ENCODE data around the gene HHLA2. TPM values are rescaled to one million over a fixed set of nuclear protein-coding genes. Genes with fewer than 3 reads are reported as not detected.
"Not testable (repeated sequence)": the region's sequence is repeated elsewhere in the genome, so short reads cannot be mapped to it uniquely, and the experiment has no call there.

The HHLA2 gene
- total and polyA plus RNA-seq, 11 donors = 0.08 TPM; not detected in 10

DNA sequence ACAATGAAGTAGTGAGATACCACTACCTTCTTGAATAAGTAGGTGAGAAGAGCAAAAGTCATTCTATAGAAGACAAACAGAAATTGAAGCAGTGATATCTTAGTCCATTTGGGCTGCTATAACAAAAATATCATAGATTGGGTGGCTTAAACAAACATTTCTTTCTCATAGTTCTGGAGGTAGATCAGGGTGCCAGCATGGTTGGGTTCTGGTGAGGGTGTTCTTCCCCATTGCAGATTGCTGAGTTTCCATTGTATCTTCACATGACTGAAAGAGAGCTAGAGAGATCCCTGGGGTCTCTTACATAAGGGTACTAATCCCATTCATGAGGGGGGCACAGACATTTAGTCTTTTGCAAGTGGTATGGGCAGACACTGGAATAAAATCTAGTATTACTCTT, 41.2 kb upstream of the HHLA2 start:
- H3K4me3 ChIP-seq = no peak overlapping the region
- H3K27ac ChIP-seq = no peak overlapping the region
- H3K9me3 ChIP-seq = no peaks in the 10 kb centered on the region
- intact Hi-C loops (cut with DNase I) = no loop called here
- TF ChIP-seq, protein P1, sequence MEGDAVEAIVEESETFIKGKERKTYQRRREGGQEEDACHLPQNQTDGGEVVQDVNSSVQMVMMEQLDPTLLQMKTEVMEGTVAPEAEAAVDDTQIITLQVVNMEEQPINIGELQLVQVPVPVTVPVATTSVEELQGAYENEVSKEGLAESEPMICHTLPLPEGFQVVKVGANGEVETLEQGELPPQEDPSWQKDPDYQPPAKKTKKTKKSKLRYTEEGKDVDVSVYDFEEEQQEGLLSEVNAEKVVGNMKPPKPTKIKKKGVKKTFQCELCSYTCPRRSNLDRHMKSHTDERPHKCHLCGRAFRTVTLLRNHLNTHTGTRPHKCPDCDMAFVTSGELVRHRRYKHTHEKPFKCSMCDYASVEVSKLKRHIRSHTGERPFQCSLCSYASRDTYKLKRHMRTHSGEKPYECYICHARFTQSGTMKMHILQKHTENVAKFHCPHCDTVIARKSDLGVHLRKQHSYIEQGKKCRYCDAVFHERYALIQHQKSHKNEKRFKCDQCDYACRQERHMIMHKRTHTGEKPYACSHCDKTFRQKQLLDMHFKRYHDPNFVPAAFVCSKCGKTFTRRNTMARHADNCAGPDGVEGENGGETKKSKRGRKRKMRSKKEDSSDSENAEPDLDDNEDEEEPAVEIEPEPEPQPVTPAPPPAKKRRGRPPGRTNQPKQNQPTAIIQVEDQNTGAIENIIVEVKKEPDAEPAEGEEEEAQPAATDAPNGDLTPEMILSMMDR (IDR thresholded peaks at IDR 0.05) = no peak
- TF ChIP-seq POLR2A (IDR thresholded peaks at IDR 0.05) = no peak
- ATAC-seq (no peak), DNase-seq (no peak)
- no peaks in the 10 kb centered on the region for H3K27me3 ChIP-seq
- no peaks in the 10 kb centered on the region for H3K36me3 ChIP-seq
- H3K4me1 ChIP-seq = no peaks in the 10 kb centered on the region

DNA sequence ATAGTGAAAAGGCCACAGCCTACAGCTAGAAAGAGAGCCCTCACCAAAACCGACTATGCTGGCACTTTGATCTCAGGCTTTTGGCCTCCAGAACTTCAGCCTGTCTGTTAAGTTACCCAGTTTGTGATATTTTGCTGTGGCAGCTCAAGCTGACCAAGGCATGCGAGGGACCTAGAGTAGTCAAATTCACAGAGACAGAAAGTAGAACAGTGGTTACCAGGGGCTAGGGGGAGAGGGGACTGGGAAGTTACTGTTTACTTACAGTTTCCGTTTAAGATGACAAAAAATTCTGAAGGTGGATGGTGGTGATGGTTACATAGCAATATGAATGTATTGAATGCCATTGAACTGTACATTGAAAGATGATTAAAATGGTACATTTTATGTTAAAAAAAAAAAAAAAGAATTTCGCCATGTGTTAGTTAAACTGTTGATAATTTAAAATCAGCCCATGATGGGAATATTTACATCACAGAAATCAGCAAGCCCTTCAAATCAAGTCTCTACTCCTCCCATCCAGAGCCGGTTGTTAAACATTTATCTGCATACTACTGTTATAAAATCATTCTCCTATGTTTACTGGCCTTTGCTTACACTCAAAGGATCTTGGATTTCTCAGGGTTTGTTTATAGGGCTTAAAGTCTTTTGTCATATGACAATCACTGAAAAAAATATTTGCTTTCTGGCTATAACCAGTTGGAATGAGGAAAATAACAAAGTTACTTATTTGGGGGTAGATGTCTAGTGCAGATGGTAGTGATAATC, 31.6 kb upstream of the HHLA2 start:
- intact Hi-C loops (cut with DNase I); ATAC-seq; H3K9me3 ChIP-seq; H3K4me1 ChIP-seq; DNase-seq; H3K27ac ChIP-seq; H3K4me3 ChIP-seq; H3K36me3 ChIP-seq; H3K27me3 ChIP-seq: not testable (repeated sequence)
- WGBS, 4 donors = 82 to 88% (median 85%) methylated on average over 5 of the region's 5 CpGs

DNA sequence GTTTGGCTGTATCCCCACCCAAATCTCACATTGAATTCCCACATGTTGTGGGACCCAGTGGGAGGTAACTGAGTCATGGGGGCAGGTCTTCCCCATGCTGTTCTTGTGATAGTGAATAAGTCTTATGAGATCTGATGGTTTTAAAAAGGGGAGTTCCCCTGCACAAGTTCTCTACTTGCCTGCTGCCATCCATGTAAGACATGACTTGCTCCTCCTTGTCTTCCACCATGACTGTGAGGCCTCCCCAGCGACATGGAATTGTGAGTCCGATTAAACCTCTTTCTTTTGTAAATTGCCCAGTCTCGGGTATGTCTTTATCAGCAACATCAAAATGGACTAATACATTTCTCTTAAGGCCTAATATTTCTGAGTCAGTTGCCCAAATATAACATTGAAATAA, 28.1 kb upstream of the HHLA2 start:
- H3K27ac ChIP-seq; H3K9me3 ChIP-seq; H3K27me3 ChIP-seq; intact Hi-C loops (cut with DNase I); H3K4me3 ChIP-seq; ATAC-seq; H3K4me1 ChIP-seq; DNase-seq; H3K36me3 ChIP-seq: not testable (repeated sequence)
- 91 to 95% (median 93%) methylated on average over 3 of the region's 3 CpGs for WGBS, 4 donors

DNA sequence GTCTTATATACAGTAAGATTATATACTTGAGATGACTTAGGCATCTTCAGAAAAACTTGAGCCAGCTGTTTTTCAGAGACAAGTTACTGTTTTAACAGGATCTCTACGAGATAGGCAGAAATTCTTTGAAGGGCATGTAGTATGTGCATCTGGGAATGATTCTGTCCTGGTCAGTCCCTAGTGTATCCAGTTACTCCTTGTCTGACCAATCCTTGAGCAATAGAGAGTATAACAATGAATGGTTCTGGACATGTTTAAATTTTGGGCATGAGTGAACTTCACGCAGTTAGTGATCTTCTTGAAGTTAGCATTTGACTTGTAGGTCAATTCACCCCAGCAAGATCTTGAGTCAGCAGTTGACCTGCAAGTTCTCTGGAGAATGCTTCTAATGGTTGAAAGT, 24.7 kb upstream of the HHLA2 start:
- TF ChIP-seq POLR2A (IDR thresholded peaks at IDR 0.05) = no peak
- Histone ChIP-seq H3K36me3 (no peaks in the 10 kb centered on the region), H3K27me3 (no peaks in the 10 kb centered on the region), H3K27ac (no peak overlapping the region), H3K4me3 (no peak overlapping the region), H3K4me1 (no peaks in the 10 kb centered on the region), H3K9me3 (no peaks in the 10 kb centered on the region)
- intact Hi-C loops (cut with DNase I) = no loop called here
- DNase-seq = no peak
- WGBS, 4 donors = 44 to 79% (median 48%) methylated on average over 2 of the region's 2 CpGs
- ATAC-seq = no peak

DNA sequence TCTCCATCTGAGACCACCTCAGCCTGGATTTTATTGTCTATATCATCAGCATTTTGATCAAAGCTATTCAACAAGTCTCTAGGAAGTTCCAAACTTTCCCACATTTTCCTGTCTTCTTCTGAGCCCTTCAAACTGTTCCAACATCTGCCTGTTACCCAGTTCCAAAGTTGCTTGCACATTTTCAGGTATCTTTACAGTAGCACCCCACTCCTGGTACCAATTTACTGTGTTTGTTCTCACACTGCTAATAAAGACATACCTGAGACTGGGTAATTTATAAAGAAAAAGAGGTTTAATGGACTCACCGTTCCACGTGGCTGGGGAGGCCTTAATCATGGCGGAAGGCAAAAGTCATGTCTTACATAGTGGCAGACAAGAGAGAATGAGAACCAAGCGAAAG, 17.3 kb upstream of the HHLA2 start:
- H3K36me3 ChIP-seq; H3K4me3 ChIP-seq; H3K27ac ChIP-seq; DNase-seq; ATAC-seq; H3K27me3 ChIP-seq; intact Hi-C loops (cut with DNase I); H3K4me1 ChIP-seq: not testable (repeated sequence)
- 70 to 95% (median 85%) methylated on average over 4 of the region's 4 CpGs for WGBS, 4 donors
- peaks cover 0 to 34% (median 14%) of the 10 kb centered on the region in 12 donors for H3K9me3 ChIP-seq

DNA sequence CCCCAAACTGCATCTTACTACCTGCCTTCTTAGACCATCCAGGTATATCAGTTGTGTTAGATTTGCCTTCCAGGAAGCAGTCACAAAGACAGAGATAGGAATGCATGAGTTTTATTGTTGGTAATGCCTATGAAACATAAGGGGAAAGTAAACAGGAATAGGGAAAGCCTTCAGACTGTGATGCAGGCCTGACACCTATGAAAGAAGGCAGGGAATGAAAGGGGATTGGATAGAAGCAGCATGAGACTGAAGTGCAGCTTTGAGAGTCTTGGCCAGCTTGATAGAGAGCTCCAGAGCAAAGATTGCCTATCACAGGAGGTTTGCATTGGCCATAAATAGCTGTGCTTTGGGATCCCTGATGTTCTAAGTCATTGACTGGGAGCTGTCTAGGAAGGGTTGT, 15.9 kb upstream of the HHLA2 start:
- ATAC-seq = no peak
- Histone ChIP-seq H3K27ac (no peak overlapping the region), H3K4me1 (no peaks in the 10 kb centered on the region), H3K27me3 (no peaks in the 10 kb centered on the region), H3K36me3 (no peaks in the 10 kb centered on the region), H3K9me3 (peaks cover 0 to 34% (median 14%) of the 10 kb centered on the region in 12 donors), H3K4me3 (no peak overlapping the region)
- intact Hi-C loops (cut with DNase I) = no loop called here
- TF ChIP-seq, protein P1 (IDR thresholded peaks at IDR 0.05) = no peak
- no peak for TF ChIP-seq POLR2A (IDR thresholded peaks at IDR 0.05)
- no peak for DNase-seq

Data from heart left ventricle (tissue), 16 donors.